ENCODE results near the gene ANP32D.
"Not testable (repeated sequence)": the region's sequence is repeated elsewhere in the genome, so short reads cannot be mapped to it uniquely, and the experiment has no call there.

Gene ANP32D

GRCh38 chr12:48472259-48472658, at the start of gene ANP32D:
TSS of gene ANP32D (plus strand) at chr12:48472559. CDS start at chr12:48472665, 106 bp downstream.
- Histone ChIP-seq H3K9ac (ENCODE audit: low read length) (no peak within 1 kb of the TSS), H3K36me3 (ENCODE audit: control insufficient read depth, insufficient read depth, low read length) (no peaks in the 10 kb centered on the region), H3K4me3 (ENCODE audit: low read length) (no peak within 1 kb of the TSS), H3K4me1 (ENCODE audit: control insufficient read depth, insufficient read depth, low read length) (no peaks in the 10 kb centered on the region), H3K9me3 (ENCODE audit: control insufficient read depth, low read length) (peaks cover 3% of the 10 kb centered on the region), H3K27me3 (ENCODE audit: control insufficient read depth, insufficient read depth, low read length) (no peaks in the 10 kb centered on the region)

GRCh38 chr12:48423171-48423570, 49.2 kb upstream of the ANP32D start:
- no peaks in the 10 kb centered on the region for H3K9me3 ChIP-seq (ENCODE audit: control insufficient read depth, low read length)
- no peaks in the 10 kb centered on the region for H3K4me1 ChIP-seq (ENCODE audit: control insufficient read depth, insufficient read depth, low read length)
- H3K4me3 ChIP-seq (ENCODE audit: low read length), result no peak overlapping the region
- no peaks in the 10 kb centered on the region for H3K27me3 ChIP-seq (ENCODE audit: control insufficient read depth, insufficient read depth, low read length)
- no peaks in the 10 kb centered on the region for H3K36me3 ChIP-seq (ENCODE audit: control insufficient read depth, insufficient read depth, low read length)
- H3K9ac ChIP-seq (ENCODE audit: low read length), result no peak overlapping the region

- Histone ChIP-seq H3K4me1 (ENCODE audit: control insufficient read depth, insufficient read depth, low read length) (no peaks in the 10 kb centered on the region), H3K9me3 (ENCODE audit: control insufficient read depth, low read length) (no peaks in the 10 kb centered on the region), H3K9ac (ENCODE audit: low read length) (no peak overlapping the region), H3K36me3 (ENCODE audit: control insufficient read depth, insufficient read depth, low read length) (no peaks in the 10 kb centered on the region), H3K27me3 (ENCODE audit: control insufficient read depth, insufficient read depth, low read length) (no peaks in the 10 kb centered on the region), H3K4me3 (ENCODE audit: low read length) (no peak overlapping the region)
Observed at GRCh38 chr12:48424644-48425043, 47.7 kb upstream of the ANP32D start.

- not testable (repeated sequence) for H3K9me3 ChIP-seq (ENCODE audit: control insufficient read depth, low read length); H3K9ac ChIP-seq (ENCODE audit: low read length); H3K36me3 ChIP-seq (ENCODE audit: control insufficient read depth, insufficient read depth, low read length); H3K27me3 ChIP-seq (ENCODE audit: control insufficient read depth, insufficient read depth, low read length); H3K4me3 ChIP-seq (ENCODE audit: low read length); H3K4me1 ChIP-seq (ENCODE audit: control insufficient read depth, insufficient read depth, low read length)
Observed at GRCh38 chr12:48434016-48434415, 38.3 kb upstream of the ANP32D start.

DNA sequence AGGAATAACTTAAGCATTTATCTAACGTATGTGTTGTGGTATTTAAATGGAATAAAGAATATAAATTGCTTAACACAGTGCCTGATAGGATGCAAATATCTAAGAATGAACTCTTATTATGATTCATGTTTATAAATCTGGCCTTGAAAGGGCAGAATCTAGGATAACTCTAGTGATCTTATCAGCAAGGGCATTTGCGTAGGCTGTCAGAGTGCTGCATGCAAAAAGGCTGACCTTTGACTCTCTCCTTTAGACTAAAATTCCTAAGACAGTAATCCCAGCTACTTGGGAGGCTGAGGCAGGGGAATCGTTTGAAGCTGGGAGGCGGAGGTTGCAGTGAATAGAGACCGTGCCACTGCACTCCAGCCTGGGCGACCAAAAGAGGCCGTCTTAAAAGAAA, 31.3 kb upstream of the ANP32D start:
- Histone ChIP-seq H3K9me3 (ENCODE audit: control insufficient read depth, low read length) (no peaks in the 10 kb centered on the region), H3K9ac (ENCODE audit: low read length) (no peak overlapping the region), H3K36me3 (ENCODE audit: control insufficient read depth, insufficient read depth, low read length) (no peaks in the 10 kb centered on the region), H3K4me1 (ENCODE audit: control insufficient read depth, insufficient read depth, low read length) (no peaks in the 10 kb centered on the region), H3K27me3 (ENCODE audit: control insufficient read depth, insufficient read depth, low read length) (no peaks in the 10 kb centered on the region), H3K4me3 (ENCODE audit: low read length) (no peak overlapping the region)

DNA sequence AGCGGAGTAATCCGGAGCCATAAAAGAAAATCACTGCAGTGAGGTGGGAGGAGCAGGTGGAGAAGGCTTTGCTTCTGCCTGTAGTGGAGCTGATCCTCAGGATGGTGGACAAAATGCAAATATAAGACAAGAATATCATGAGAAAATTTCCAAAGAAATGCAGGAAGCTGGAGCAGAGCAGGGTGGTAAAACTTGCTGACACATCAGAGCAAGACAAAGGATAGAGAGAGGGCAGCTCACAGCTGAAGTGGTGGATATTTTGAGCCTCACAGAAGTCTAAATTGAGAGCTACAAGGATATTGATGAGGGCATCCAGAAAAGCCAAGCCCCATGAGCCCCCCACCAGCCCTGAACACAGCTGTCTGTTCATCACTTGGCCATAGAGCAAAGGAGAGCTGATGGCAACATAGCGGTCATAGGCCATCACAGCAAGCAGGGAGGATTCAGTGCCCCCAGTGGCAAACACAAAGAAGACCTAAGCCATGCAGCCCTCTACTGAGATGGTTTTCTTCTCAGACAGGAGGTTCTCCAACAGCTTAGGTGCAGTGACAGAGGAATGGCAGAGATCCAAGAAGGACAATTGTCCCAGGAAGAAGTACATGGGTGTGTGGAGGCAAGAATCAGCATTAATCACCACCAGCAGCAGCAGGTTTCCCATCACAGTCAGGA, 30.0 kb upstream of the ANP32D start:
- no peak overlapping the region for H3K4me3 ChIP-seq (ENCODE audit: low read length)
- no peaks in the 10 kb centered on the region for H3K27me3 ChIP-seq (ENCODE audit: control insufficient read depth, insufficient read depth, low read length)
- H3K9me3 ChIP-seq (ENCODE audit: control insufficient read depth, low read length), result no peaks in the 10 kb centered on the region
- no peak overlapping the region for H3K9ac ChIP-seq (ENCODE audit: low read length)
- H3K36me3 ChIP-seq (ENCODE audit: control insufficient read depth, insufficient read depth, low read length), result no peaks in the 10 kb centered on the region
- no peaks in the 10 kb centered on the region for H3K4me1 ChIP-seq (ENCODE audit: control insufficient read depth, insufficient read depth, low read length)

- no peaks in the 10 kb centered on the region for H3K9me3 ChIP-seq (ENCODE audit: control insufficient read depth, low read length)
- H3K4me1 ChIP-seq (ENCODE audit: control insufficient read depth, insufficient read depth, low read length), result no peaks in the 10 kb centered on the region
- no peak overlapping the region for H3K9ac ChIP-seq (ENCODE audit: low read length)
- H3K27me3 ChIP-seq (ENCODE audit: control insufficient read depth, insufficient read depth, low read length), result no peaks in the 10 kb centered on the region
- no peaks in the 10 kb centered on the region for H3K36me3 ChIP-seq (ENCODE audit: control insufficient read depth, insufficient read depth, low read length)
- no peak overlapping the region for H3K4me3 ChIP-seq (ENCODE audit: low read length)
Observed at GRCh38 chr12:48445538-48445937, 26.8 kb upstream of the ANP32D start.

DNA sequence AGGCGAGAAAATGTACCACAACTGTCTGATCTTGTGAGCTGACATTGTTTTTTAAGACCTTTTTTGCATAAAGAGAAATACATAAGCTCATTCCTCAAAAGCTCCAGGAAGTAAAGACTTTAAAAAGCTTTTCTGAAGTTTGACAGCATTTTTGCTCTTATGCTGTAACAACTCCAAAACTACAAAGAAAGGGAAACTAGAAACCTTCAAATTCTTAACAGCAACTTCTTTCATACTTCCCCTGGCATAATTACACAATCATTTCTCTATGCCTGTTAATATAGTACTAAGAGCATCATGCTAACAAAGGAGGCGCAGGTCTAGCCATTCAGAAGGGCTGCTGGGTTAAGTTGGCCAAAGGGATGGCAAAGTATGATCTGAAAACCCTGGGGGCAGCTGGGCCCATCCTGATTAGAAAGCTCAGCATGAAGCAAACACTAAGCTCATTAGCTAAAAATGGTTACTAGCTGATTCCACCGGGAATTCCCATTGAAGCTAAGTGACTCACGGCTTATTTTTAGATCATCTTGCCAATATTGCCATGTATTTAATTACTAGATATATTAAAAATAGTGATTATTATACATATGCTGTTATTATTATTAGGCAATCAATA, 26.1 kb upstream of the ANP32D start:
- Histone ChIP-seq H3K4me1 (ENCODE audit: control insufficient read depth, insufficient read depth, low read length) (no peaks in the 10 kb centered on the region), H3K27me3 (ENCODE audit: control insufficient read depth, insufficient read depth, low read length) (no peaks in the 10 kb centered on the region), H3K4me3 (ENCODE audit: low read length) (no peak overlapping the region), H3K36me3 (ENCODE audit: control insufficient read depth, insufficient read depth, low read length) (no peaks in the 10 kb centered on the region), H3K9me3 (ENCODE audit: control insufficient read depth, low read length) (no peaks in the 10 kb centered on the region), H3K9ac (ENCODE audit: low read length) (no peak overlapping the region)

DNA sequence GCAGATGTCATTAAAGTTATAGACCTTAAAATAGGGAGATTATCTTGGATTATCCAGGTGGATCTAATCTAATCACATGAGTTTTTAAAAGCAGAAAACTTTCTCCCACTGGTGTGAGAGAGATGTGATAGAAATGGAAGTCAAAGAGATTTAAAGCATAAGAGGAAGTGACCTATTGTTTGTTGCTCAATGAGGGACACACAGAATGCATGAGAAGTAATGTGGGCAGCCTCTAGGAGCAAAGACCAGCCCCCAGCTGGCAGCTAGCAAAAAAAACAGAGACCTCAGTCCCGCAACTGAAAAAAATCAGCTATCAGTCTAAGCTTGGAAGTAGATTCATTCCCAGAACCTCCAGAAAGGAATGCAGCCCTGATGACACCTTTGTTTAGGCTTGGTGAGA, 24.6 kb upstream of the ANP32D start:
- Histone ChIP-seq H3K9ac (ENCODE audit: low read length) (no peak overlapping the region), H3K36me3 (ENCODE audit: control insufficient read depth, insufficient read depth, low read length) (no peaks in the 10 kb centered on the region), H3K4me3 (ENCODE audit: low read length) (no peak overlapping the region), H3K4me1 (ENCODE audit: control insufficient read depth, insufficient read depth, low read length) (no peaks in the 10 kb centered on the region), H3K9me3 (ENCODE audit: control insufficient read depth, low read length) (no peaks in the 10 kb centered on the region), H3K27me3 (ENCODE audit: control insufficient read depth, insufficient read depth, low read length) (no peaks in the 10 kb centered on the region)

DNA sequence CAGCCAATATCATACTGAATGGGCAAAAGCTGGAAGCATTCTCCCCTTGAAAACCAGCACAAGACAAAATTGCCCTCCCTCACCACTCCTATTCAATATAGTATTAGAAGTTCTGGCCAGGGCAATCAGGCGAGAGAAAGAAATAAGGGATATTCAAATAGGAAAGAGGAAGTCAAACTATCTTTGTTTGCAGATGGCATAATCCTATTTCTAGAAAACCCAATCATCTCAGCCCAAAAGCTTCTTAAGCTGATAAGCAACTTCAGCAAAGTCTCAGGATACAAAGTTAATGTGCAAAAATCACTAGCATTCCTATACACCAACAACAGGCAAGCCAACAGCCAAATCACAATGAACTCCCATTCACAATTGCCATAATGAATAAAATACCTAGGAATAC, 21.0 kb upstream of the ANP32D start:
- H3K27me3 ChIP-seq (ENCODE audit: control insufficient read depth, insufficient read depth, low read length), result no peaks in the 10 kb centered on the region
- H3K36me3 ChIP-seq (ENCODE audit: control insufficient read depth, insufficient read depth, low read length), result no peaks in the 10 kb centered on the region
- no peaks in the 10 kb centered on the region for H3K9me3 ChIP-seq (ENCODE audit: control insufficient read depth, low read length)
- H3K9ac ChIP-seq (ENCODE audit: low read length), result no peak overlapping the region
- no peak overlapping the region for H3K4me3 ChIP-seq (ENCODE audit: low read length)
- H3K4me1 ChIP-seq (ENCODE audit: control insufficient read depth, insufficient read depth, low read length), result no peaks in the 10 kb centered on the region

GRCh38 chr12:48452961-48453360, 19.4 kb upstream of the ANP32D start:
- not testable (repeated sequence) for H3K36me3 ChIP-seq (ENCODE audit: control insufficient read depth, insufficient read depth, low read length); H3K27me3 ChIP-seq (ENCODE audit: control insufficient read depth, insufficient read depth, low read length); H3K4me1 ChIP-seq (ENCODE audit: control insufficient read depth, insufficient read depth, low read length); H3K9me3 ChIP-seq (ENCODE audit: control insufficient read depth, low read length); H3K4me3 ChIP-seq (ENCODE audit: low read length); H3K9ac ChIP-seq (ENCODE audit: low read length)

DNA sequence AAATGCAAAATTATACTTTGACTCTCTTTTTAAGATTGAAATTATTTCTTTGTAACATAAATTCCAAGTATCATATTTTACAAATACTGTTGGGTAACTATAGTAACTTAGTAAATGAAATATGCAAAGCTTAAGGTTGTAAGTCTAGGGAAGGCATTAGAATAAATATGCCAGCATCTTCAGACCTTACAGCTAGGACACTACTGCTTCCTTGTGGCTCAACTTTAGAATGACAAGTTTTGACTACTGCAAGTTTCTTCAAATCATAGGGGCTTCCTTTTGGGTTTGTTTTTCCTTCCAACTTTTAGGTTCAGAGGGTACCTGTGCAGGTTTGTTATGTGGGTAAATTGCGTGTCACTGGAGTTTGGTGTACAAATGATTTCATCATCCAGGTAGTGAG, 17.7 kb upstream of the ANP32D start:
- no peak overlapping the region for H3K4me3 ChIP-seq (ENCODE audit: low read length)
- H3K4me1 ChIP-seq (ENCODE audit: control insufficient read depth, insufficient read depth, low read length), result no peaks in the 10 kb centered on the region
- no peaks in the 10 kb centered on the region for H3K36me3 ChIP-seq (ENCODE audit: control insufficient read depth, insufficient read depth, low read length)
- H3K9ac ChIP-seq (ENCODE audit: low read length), result no peak overlapping the region
- H3K27me3 ChIP-seq (ENCODE audit: control insufficient read depth, insufficient read depth, low read length), result no peaks in the 10 kb centered on the region
- no peaks in the 10 kb centered on the region for H3K9me3 ChIP-seq (ENCODE audit: control insufficient read depth, low read length)

- H3K9me3 ChIP-seq (ENCODE audit: control insufficient read depth, low read length), result no peaks in the 10 kb centered on the region
- H3K27me3 ChIP-seq (ENCODE audit: control insufficient read depth, insufficient read depth, low read length), result no peaks in the 10 kb centered on the region
- no peaks in the 10 kb centered on the region for H3K36me3 ChIP-seq (ENCODE audit: control insufficient read depth, insufficient read depth, low read length)
- H3K9ac ChIP-seq (ENCODE audit: low read length), result no peak overlapping the region
- H3K4me3 ChIP-seq (ENCODE audit: low read length), result no peak overlapping the region
- H3K4me1 ChIP-seq (ENCODE audit: control insufficient read depth, insufficient read depth, low read length), result no peaks in the 10 kb centered on the region
Observed at GRCh38 chr12:48455116-48455515, 17.2 kb upstream of the ANP32D start.

Data from mucosa of stomach (tissue), 1 donor.